Neural cell (in vitro differentiated cells): ENCODE measurements around the gene ATP5PO. TPM values are rescaled to one million over a fixed set of nuclear protein-coding genes. Genes with fewer than 3 reads are reported as not detected.
A peak's percentile ranks its signal among the peaks of the same experiment; 100 is the strongest.

ENCODE experiments used
- H2AFZ ChIP-seq: fragments of 200-600, 300-800 bp; sonication (generic), shearing (Covaris generic); 2 replicates; pipeline ENCODE4 v1.6.0; 2014; ENCODE audit warnings: low read depth, mild to moderate bottlenecking, antibody characterized with exemption, low read length, moderate library complexity
- H3F3A ChIP-seq: fragments of 200-600 bp; shearing (Covaris generic); 2 replicates; pipeline ENCODE4 v1.6.1; 2016; ENCODE audit warnings: mild to moderate bottlenecking, moderate library complexity, mixed read lengths, antibody characterized with exemption, low read length; ENCODE audit not compliant: insufficient read depth, poor library complexity, severe bottlenecking
- H3K27ac ChIP-seq: fragments of 200-600, 300-800 bp; sonication (generic), shearing (Covaris generic); 2 replicates; pipeline ENCODE4 v1.5.1; 2014; ENCODE audit warnings: mild to moderate bottlenecking, low read length, moderate library complexity
- H3K27me3 ChIP-seq: fragments of 300-800, 200-600 bp; sonication (generic), shearing (Covaris generic); 2 replicates; pipeline ENCODE4 v1.6.0; 2014; ENCODE audit warnings: mild to moderate bottlenecking, low read depth, low read length, moderate library complexity; ENCODE audit not compliant: insufficient read depth
- H3K36me3 ChIP-seq: fragments of 300-800, 200-600 bp; sonication (generic), shearing (Covaris generic); 2 replicates; pipeline ENCODE4 v1.5.1; 2014; ENCODE audit warnings: mild to moderate bottlenecking, antibody characterized with exemption, low read length, moderate library complexity; ENCODE audit not compliant: insufficient read depth
- H3K4me2 ChIP-seq: fragments of 300-800, 200-600 bp; sonication (generic), shearing (Covaris generic); 2 replicates; pipeline ENCODE4 v1.6.0; 2014; ENCODE audit warnings: mild to moderate bottlenecking, low read length
- H3K4me3 ChIP-seq: fragments of 300-800, 200-600 bp; sonication (generic), shearing (Covaris generic); 2 replicates; pipeline ENCODE4 v1.5.1; 2014; ENCODE audit warnings: mild to moderate bottlenecking, low read length, moderate library complexity
- H3K79me2 ChIP-seq: fragments of 200-600 bp; shearing (Covaris generic); replicated peaks from 2 replicates; pipeline ENCODE4 v1.6.0; 2014; ENCODE audit warnings: mild to moderate bottlenecking, low read length, moderate library complexity; ENCODE audit not compliant: insufficient read depth
- H3K9ac ChIP-seq: fragments of 300-800, 200-600 bp; sonication (generic), shearing (Covaris generic); 2 replicates; pipeline ENCODE4 v1.6.1; 2016; ENCODE audit warnings: mild to moderate bottlenecking, low read length, mixed read lengths
- H3K9me2 ChIP-seq: fragments of 200-600 bp; shearing (Covaris generic); 2 replicates; pipeline ENCODE4 v1.6.1; 2016; ENCODE audit warnings: mild to moderate bottlenecking, low read length, mixed read lengths; ENCODE audit not compliant: insufficient read depth
- H3K9me3 ChIP-seq: fragments of 200-600, 300-800 bp; sonication (generic), shearing (Covaris generic); 2 replicates; pipeline ENCODE4 v1.6.1; 2016; ENCODE audit warnings: mild to moderate bottlenecking, mixed run types, low read length, moderate library complexity, mixed read lengths
- H4K20me1 ChIP-seq: fragments of 200-600 bp; shearing (Covaris generic); 2 replicates; pipeline ENCODE4 v1.6.1; 2016; ENCODE audit warnings: mild to moderate bottlenecking, mixed run types; ENCODE audit not compliant: insufficient read depth
- CTCF ChIP-seq: fragments of 450-650 bp; IDR thresholded peaks from 2 replicates; pipeline ENCODE4 v1.5.1; 2014; ENCODE audit warnings: antibody characterized with exemption, mild to moderate bottlenecking, moderate library complexity; ENCODE audit not compliant: poor library complexity, severe bottlenecking
- EP300 ChIP-seq: fragments of 450-650 bp; conservative IDR thresholded peaks from 2 replicates; pipeline ENCODE4 v1.6.1; 2014; ENCODE audit warnings: antibody characterized with exemption, mild to moderate bottlenecking, moderate library complexity; ENCODE audit not compliant: poor library complexity, severe bottlenecking
- EZH2 ChIP-seq: fragments of 200-600, 300-800 bp; shearing (Covaris generic), sonication (generic); IDR thresholded peaks from 2 replicates; pipeline ENCODE4 v1.6.1; 2014; ENCODE audit warnings: antibody characterized with exemption, low read length, borderline replicate concordance, mild to moderate bottlenecking; ENCODE audit not compliant: insufficient read depth, poor library complexity, severe bottlenecking
- MXI1 ChIP-seq: fragments of 450-650 bp; conservative IDR thresholded peaks from 2 replicates; pipeline ENCODE4 v1.6.1; 2014; ENCODE audit warnings: antibody characterized with exemption, mild to moderate bottlenecking; ENCODE audit not compliant: poor library complexity, severe bottlenecking
- POLR2AphosphoS5 ChIP-seq: IDR thresholded peaks from 2 replicates; pipeline ENCODE4 v1.6.1; 2012
- RAD21 ChIP-seq: fragments of 450-650 bp; conservative IDR thresholded peaks from 2 replicates; pipeline ENCODE4 v1.6.1; 2014; ENCODE audit warnings: antibody characterized with exemption, mild to moderate bottlenecking, moderate library complexity
- REST ChIP-seq: IDR thresholded peaks from 2 replicates; pipeline ENCODE4 v1.6.1; 2012; ENCODE audit warnings: borderline replicate concordance
- SMC3 ChIP-seq: fragments of 450-650 bp; conservative IDR thresholded peaks from 2 replicates; pipeline ENCODE4 v1.6.1; 2014; ENCODE audit warnings: antibody characterized with exemption, mild to moderate bottlenecking, moderate library complexity; ENCODE audit not compliant: poor library complexity
- TAF1 ChIP-seq: IDR thresholded peaks from 2 replicates; pipeline ENCODE4 v1.6.1; 2012; ENCODE audit warnings: low read depth
- polyA plus RNA-seq: library from polyadenylated mRNA; depleted of rRNA; stranded (reverse); fragments of >200 nt; gene quantifications from 2 replicates; pipeline ENCODE4 v1.2.3, GENCODE V29; 2014

ATP5PO gene
- polyA plus RNA-seq, 1 donor from 2014 or later, result 439 TPM

- peak overlapping the region; percentile 87 for H3K4me3 ChIP-seq
- no peaks in the 10 kb centered on the region for H4K20me1 ChIP-seq
- H3K36me3 ChIP-seq, result peaks cover 17% of the 10 kb centered on the region
- no peak overlapping the region for H3K27ac ChIP-seq
- H3K9me3 ChIP-seq, result no peaks in the 10 kb centered on the region
- no peaks in the 10 kb centered on the region for H3F3A ChIP-seq
- H3K9ac ChIP-seq, result no peak overlapping the region
- no peak overlapping the region for H2AFZ ChIP-seq
- H3K79me2 ChIP-seq, result peaks cover 26% of the 10 kb centered on the region
- H3K4me2 ChIP-seq, result peak overlapping the region; percentile 91
- no peaks in the 10 kb centered on the region for H3K9me2 ChIP-seq
- H3K27me3 ChIP-seq, result no peaks in the 10 kb centered on the region
- TF ChIP-seq EP300, result no peak
- no peak for TF ChIP-seq RAD21
- TF ChIP-seq POLR2AphosphoS5, result no peak
- no peak for TF ChIP-seq MXI1
- TF ChIP-seq REST, result no peak
- no peak for TF ChIP-seq CTCF
- no peak for TF ChIP-seq TAF1
- TF ChIP-seq SMC3, result no peak
- TF ChIP-seq EZH2, result no peak
Measured at GRCh38 chr21:33914188-33914587, 1.4 kb downstream of the ATP5PO start.

- no peak for TF ChIP-seq RAD21
- no peak for TF ChIP-seq REST
- TF ChIP-seq EP300, result no peak
- TF ChIP-seq POLR2AphosphoS5, result no peak
- TF ChIP-seq TAF1, result no peak
- TF ChIP-seq EZH2, result no peak
- TF ChIP-seq CTCF, result no peak
- TF ChIP-seq SMC3, result no peak
- TF ChIP-seq MXI1, result no peak
- Histone ChIP-seq H3K27ac (no peak overlapping the region), H3K36me3 (peaks cover 21% of the 10 kb centered on the region)
Measured at GRCh38 chr21:33909756-33910155, 5.8 kb downstream of the ATP5PO start.

More at GRCh38 chr21:33909756-33910155, 5.8 kb downstream of the ATP5PO start:
- Histone ChIP-seq H3K4me3 (no peak overlapping the region), H3K79me2 (peaks cover 18% of the 10 kb centered on the region), H4K20me1 (no peaks in the 10 kb centered on the region), H3K27me3 (no peaks in the 10 kb centered on the region), H3K4me2 (no peak overlapping the region), H3F3A (no peaks in the 10 kb centered on the region), H3K9me2 (no peaks in the 10 kb centered on the region), H3K9ac (no peak overlapping the region), H3K9me3 (no peaks in the 10 kb centered on the region), H2AFZ (no peak overlapping the region)
